ENCODE data around the gene UBE2L6.

UBE2L6 gene

DNA sequence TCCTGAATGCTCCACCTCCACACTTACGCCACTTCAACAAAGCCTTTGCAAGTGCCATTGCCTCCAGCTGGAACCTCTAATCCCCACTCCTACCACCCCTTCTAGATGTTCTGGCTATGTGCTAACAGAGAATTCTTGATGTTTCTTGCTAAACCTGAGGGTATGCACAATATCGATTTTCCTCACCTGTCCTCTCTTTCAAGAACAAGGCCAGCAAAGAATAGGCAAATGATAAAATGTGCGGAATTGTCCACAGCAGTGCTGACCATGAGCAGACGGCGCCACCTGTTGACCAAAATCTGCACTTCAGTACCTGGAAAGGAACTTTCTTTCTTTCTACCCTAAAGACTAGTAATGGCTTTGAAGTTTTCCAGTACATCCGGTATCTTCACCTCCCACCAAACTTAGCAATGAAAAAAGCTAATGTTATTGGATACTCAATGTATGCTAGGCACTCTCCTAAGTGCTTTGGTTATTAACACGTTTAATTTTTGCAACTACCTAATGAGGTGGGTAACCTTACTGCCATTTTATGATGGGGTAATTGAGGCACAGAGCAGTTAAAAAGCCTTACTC lies 40.3 kb downstream of the UBE2L6 start:
- TF ChIP-seq, protein P1, sequence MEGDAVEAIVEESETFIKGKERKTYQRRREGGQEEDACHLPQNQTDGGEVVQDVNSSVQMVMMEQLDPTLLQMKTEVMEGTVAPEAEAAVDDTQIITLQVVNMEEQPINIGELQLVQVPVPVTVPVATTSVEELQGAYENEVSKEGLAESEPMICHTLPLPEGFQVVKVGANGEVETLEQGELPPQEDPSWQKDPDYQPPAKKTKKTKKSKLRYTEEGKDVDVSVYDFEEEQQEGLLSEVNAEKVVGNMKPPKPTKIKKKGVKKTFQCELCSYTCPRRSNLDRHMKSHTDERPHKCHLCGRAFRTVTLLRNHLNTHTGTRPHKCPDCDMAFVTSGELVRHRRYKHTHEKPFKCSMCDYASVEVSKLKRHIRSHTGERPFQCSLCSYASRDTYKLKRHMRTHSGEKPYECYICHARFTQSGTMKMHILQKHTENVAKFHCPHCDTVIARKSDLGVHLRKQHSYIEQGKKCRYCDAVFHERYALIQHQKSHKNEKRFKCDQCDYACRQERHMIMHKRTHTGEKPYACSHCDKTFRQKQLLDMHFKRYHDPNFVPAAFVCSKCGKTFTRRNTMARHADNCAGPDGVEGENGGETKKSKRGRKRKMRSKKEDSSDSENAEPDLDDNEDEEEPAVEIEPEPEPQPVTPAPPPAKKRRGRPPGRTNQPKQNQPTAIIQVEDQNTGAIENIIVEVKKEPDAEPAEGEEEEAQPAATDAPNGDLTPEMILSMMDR (IDR thresholded peaks at IDR 0.05; ENCODE audit: low read depth, low read length), result peak; percentile 83
- in situ Hi-C loops (cut with HindIII; ENCODE audit: low sequenced_read_pairs), result no loop called here
- no peak overlapping the region for H3K4me3 ChIP-seq (ENCODE audit: low read depth, low read length)
- peak; percentile 59 for DNase-seq (ENCODE audit: low read depth, low spot score)

DNA sequence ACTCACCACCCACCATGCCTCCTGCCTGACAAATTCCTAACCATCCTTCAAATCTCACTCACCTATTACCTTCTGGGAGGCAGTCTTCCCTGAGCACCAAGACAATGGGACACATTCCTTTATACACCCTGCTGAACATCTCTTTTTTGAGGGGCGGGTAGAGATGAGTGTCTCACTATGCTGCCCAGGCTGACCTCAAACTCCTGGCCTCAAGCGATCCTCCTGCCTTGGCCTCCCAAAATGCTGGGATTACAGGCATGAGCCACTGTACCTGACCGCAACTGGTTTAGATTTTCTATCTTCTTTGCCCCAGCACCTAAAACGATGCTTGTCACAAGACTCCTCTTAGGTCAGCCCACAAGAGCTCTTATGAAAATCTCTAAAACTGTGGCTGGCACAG lies 44.1 kb downstream of the UBE2L6 start:
- in situ Hi-C loops (cut with HindIII; ENCODE audit: low sequenced_read_pairs), result no loop called here

DNA sequence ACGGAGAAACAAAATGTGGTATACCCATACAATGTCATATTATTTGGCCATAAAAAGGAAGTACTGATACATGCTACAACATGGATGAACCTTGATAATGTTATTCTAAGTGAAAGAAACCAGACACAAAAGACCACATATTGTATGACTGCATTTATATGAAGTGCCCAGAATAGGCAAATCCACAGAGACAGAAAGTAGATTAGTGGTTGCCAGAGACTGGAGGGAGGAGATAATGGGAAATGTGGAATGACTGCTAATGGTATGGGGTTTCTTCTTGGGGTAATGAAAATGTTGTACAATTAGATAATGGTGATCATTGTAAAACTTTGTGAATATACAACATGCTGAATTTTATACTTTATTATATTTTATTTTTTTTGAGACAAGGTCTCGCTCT lies 46.4 kb downstream of the UBE2L6 start:
- TF ChIP-seq, protein P1 (IDR thresholded peaks at IDR 0.05; ENCODE audit: low read depth, low read length), result no peak
- no peak for DNase-seq (ENCODE audit: low read depth, low spot score)
- no peak overlapping the region for H3K4me3 ChIP-seq (ENCODE audit: low read depth, low read length)
- in situ Hi-C loops (cut with HindIII; ENCODE audit: low sequenced_read_pairs), result no loop called here

More for the DNA sequence above, 44.1 kb downstream of the UBE2L6 start:
- no peak overlapping the region for H3K4me3 ChIP-seq (ENCODE audit: low read depth, low read length)
- DNase-seq (ENCODE audit: low read depth, low spot score), result no peak
- TF ChIP-seq, protein P1 (IDR thresholded peaks at IDR 0.05; ENCODE audit: low read depth, low read length), result no peak

DNA sequence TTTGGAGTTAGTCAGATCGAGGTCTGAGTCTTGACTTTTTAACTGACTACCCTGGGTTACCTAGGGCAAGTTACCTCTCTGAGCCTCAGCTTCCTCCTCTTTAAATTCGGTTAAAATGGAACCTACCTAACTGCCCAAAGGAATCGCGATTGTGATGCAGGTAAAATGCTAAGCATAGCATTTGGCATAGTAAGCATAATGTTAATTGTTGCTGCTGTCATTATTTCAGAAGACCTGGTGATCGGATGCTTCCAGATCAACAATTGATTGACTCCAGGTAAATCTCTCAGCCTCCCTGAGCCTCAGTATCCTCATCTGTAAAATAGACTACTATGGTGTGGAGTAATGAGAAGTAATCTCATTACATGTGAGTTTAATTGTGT lies 51.4 kb downstream of the UBE2L6 start:
- no peak for DNase-seq (ENCODE audit: low read depth, low spot score)
- in situ Hi-C loops (cut with HindIII; ENCODE audit: low sequenced_read_pairs), result no loop called here
- peak overlapping the region; percentile 71 for H3K4me3 ChIP-seq (ENCODE audit: low read depth, low read length)
- TF ChIP-seq, protein P1 (IDR thresholded peaks at IDR 0.05; ENCODE audit: low read depth, low read length), result no peak

DNA sequence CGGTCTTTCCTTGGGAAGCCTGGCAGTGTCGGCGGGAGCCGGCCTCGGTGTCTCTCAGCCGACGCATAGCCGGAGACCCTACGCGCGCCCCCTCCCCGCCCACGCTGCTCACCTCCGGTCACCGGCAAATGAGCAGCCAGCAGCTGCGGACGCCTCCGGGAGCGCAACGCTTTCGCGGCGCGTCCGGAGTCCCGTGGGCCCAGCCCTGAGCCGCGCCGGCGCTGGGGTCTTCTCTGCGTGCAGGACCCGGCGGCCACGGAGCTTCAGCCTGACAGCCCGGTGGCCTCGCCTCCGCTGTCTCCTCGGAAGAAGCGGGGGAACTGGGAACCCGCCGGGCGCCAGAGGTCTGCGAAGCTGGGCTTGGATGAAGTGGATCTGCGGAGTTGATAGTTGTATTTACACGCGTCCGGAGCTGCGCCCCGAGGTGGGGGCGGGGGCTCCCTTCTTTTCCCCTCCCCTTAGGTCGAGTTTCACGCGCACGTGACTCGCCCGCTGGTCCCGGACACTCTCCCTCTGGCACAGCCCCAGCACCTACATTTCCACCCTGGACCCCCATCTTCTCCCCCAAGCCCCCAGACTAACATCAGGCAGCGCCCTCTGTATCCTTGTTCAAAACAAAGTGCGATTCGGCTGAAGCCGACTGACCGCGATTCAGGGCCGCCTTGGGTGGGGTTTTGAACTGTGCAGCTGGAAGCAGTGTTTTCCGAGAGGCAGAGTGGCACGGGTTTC lies 52.0 kb downstream of the UBE2L6 start, which contains the start of gene SLC43A1:
SLC43A1 (minus strand) TSS at position 371 of the 729 bp plus-strand sequence. CDS start 1,591 bp downstream, outside the sequence.
- TF ChIP-seq, protein P1 (IDR thresholded peaks at IDR 0.05; ENCODE audit: low read depth, low read length), result no peak
- in situ Hi-C loops (cut with HindIII; ENCODE audit: low sequenced_read_pairs), result no loop called here
- peak within 1 kb of the TSS; percentile 71 for H3K4me3 ChIP-seq (ENCODE audit: low read depth, low read length)
- DNase-seq (ENCODE audit: low read depth, low spot score), result peak; percentile 69

DNA sequence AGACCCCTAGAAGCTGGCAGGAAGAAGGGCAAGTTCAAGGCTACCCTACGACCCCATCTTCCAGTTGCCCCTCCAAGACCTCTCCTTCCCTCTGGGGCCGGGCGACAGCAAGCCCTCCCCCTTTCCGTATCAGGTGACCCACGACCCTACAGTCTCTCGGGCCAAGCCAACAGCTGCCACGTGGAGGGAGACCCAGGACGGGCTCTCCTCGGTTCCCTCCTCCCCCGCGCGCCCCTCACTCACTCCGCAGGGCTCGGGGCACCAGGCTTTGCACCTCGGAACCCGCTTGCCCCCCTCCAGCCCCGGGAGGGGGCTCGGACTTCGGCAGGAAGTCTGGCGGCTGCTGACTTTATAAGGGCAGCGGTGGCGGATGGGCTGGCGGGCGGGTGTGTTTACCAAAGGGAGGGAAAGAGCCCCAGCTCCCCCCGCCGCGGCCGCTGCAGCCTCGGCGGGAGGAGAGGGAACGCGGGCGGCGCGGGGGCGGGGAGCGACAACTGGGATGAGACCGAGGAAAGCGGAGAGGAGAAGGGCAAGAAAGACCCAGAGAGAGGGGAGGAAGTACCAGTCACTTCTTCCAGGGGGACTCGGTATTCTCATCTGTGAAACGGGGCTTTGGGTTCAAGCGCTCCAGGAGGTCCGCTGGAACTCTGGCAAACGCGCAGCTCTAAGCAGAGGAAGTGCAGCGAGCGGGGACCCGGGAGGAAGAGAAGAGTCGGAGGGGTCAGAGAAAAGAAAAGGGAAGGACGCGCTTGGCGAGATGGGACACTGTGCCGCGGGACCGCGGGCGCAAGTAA lies 52.7 kb downstream of the UBE2L6 start:
- H3K4me3 ChIP-seq (ENCODE audit: low read depth, low read length), result peak overlapping the region; percentile 71
- DNase-seq (ENCODE audit: low read depth, low spot score), result peak; percentile 30
- in situ Hi-C loops (cut with HindIII; ENCODE audit: low sequenced_read_pairs), result no loop called here
- TF ChIP-seq, protein P1 (IDR thresholded peaks at IDR 0.05; ENCODE audit: low read depth, low read length), result no peak
